Spleen (tissue), 7 donors: ENCODE measurements around the gene EPHX1.

ENCODE experiments used
- POLR2AphosphoS5 ChIP-seq, 3 donors: sonication (generic); formaldehyde crosslinking; IDR thresholded peaks; one replicate each; pipeline ENCODE4 v1.5.1; 2017; ENCODE audit warnings: antibody characterized with exemption in 3 of 3
- TF ChIP-seq, protein P1 (sequence below), 11 experiments: fragments of 200-600 bp in 7 of 11; fragments of 450-650 bp in 4 of 11; sonication (generic) in 4 of 11; IDR thresholded peaks in 8 of 11; conservative IDR thresholded peaks in 3 of 11; 1 replicate in 7 of 11; 2 replicates in 4 of 11; pipeline versions ENCODE4 v1.4.0 to v1.8.0; 2016 to 2021; ENCODE audit warnings: antibody characterized with exemption in 11 of 11, inconsistent platforms in 4 of 11, mild to moderate bottlenecking in 1 of 11
- donor health status: DM: no; HTN: no; CAD: no; lungs with moderate emphysema.
- donor health status: DM: no; HTN: no; CAD: no.
- donor health status: DM: no; HTN: no; CAD: no.

DNA sequence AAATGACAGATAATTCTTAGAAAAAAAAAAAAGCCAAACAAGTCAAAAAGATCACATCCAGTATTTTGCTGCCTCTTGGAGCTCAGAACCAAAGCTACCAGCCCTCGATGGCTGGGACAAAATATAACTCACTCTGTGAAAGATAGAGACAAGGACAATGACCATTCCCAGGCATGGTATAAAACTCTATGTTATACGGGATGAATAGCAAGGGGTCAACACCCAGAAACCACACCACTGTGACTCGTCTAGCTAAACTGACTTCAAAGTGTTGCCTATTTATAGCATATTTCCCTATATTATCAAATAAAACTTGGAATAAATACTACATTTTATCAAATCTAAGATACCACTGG, 62.1 kb downstream of the EPHX1 start:
- TF ChIP-seq POLR2AphosphoS5 (IDR thresholded peaks at IDR 0.05), result no peak
- TF ChIP-seq, protein P1, sequence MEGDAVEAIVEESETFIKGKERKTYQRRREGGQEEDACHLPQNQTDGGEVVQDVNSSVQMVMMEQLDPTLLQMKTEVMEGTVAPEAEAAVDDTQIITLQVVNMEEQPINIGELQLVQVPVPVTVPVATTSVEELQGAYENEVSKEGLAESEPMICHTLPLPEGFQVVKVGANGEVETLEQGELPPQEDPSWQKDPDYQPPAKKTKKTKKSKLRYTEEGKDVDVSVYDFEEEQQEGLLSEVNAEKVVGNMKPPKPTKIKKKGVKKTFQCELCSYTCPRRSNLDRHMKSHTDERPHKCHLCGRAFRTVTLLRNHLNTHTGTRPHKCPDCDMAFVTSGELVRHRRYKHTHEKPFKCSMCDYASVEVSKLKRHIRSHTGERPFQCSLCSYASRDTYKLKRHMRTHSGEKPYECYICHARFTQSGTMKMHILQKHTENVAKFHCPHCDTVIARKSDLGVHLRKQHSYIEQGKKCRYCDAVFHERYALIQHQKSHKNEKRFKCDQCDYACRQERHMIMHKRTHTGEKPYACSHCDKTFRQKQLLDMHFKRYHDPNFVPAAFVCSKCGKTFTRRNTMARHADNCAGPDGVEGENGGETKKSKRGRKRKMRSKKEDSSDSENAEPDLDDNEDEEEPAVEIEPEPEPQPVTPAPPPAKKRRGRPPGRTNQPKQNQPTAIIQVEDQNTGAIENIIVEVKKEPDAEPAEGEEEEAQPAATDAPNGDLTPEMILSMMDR (IDR thresholded peaks at IDR 0.05 in 8 of 11, conservative IDR thresholded peaks at IDR 0.05 in 3 of 11), result no peak
